SK-N-SH treated with all-trans-retinoic acid at 6 μM for 48 hours (cell line): ENCODE data around the gene PTPRH.
A peak's percentile ranks its signal among the peaks of the same experiment; 100 is the strongest.
"Not testable (repeated sequence)": the region's sequence is repeated elsewhere in the genome, so short reads cannot be mapped to it uniquely, and the experiment has no call there.

Experiments used
- ATAC-seq: fragments of 200-7000 bp; cut with Tn5 transposase; 3 replicates; pipeline ENCODE4 v1.9.1; 2020; ENCODE audit warnings: mild to moderate bottlenecking, moderate library complexity
- BACH2 ChIP-seq: fragments of 250-450 bp; sonication (Bioruptor Pico); IDR thresholded peaks from 2 replicates; pipeline ENCODE4 v1.9.0; 2021; ENCODE audit warnings: mild to moderate bottlenecking, borderline replicate concordance
- CSDC2 ChIP-seq: fragments of 250-450 bp; sonication (Bioruptor Pico); IDR thresholded peaks from 2 replicates; pipeline ENCODE4 v1.5.0; 2020; ENCODE audit warnings: mild to moderate bottlenecking, moderate library complexity
- CSRNP3 ChIP-seq: fragments of 250-450 bp; sonication (Bioruptor Pico); IDR thresholded peaks from 2 replicates; pipeline ENCODE4 v1.5.1; 2021; ENCODE audit warnings: mild to moderate bottlenecking, moderate library complexity
- ESRRG ChIP-seq: fragments of 250-450 bp; sonication (Bioruptor Pico); IDR thresholded peaks from 2 replicates; pipeline ENCODE4 v1.6.1; 2021; ENCODE audit warnings: mild to moderate bottlenecking
- ISL1 ChIP-seq: fragments of 250-450 bp; sonication (Bioruptor Pico); IDR thresholded peaks from 2 replicates; pipeline ENCODE4 v2.1.2; 2022; ENCODE audit warnings: mild to moderate bottlenecking, moderate library complexity
- OSR1 ChIP-seq: fragments of 250-450 bp; sonication (Bioruptor Pico); IDR thresholded peaks from 2 replicates; pipeline ENCODE4 v1.8.0; 2022; ENCODE audit warnings: moderate library complexity, mild to moderate bottlenecking, inconsistent platforms
- PATZ1 ChIP-seq: fragments of 250-450 bp; sonication (Bioruptor Pico); IDR thresholded peaks from 2 replicates; pipeline ENCODE4 v1.8.0; 2020; ENCODE audit warnings: mild to moderate bottlenecking, moderate library complexity, borderline replicate concordance
- POU6F1 ChIP-seq: fragments of 250-450 bp; sonication (Bioruptor Pico); IDR thresholded peaks from 2 replicates; pipeline ENCODE4 v1.8.0; 2021; ENCODE audit warnings: low read depth, mild to moderate bottlenecking, moderate library complexity, borderline replicate concordance
- RARB ChIP-seq: fragments of 250-450 bp; sonication (Bioruptor Pico); IDR thresholded peaks from 2 replicates; pipeline ENCODE4 v1.8.0; 2021; ENCODE audit warnings: mild to moderate bottlenecking, moderate library complexity
- SNAI2 ChIP-seq: fragments of 250-450 bp; sonication (Bioruptor Pico); IDR thresholded peaks from 2 replicates; pipeline ENCODE4 v1.5.0; 2020; ENCODE audit warnings: mild to moderate bottlenecking, moderate library complexity
- TOX ChIP-seq: fragments of 250-450 bp; sonication (Bioruptor Pico); IDR thresholded peaks from 2 replicates; pipeline ENCODE4 v1.8.0; 2021; ENCODE audit warnings: mild to moderate bottlenecking, moderate library complexity, borderline replicate concordance
- ZC3H10 ChIP-seq: fragments of 250-450 bp; sonication (Bioruptor Pico); IDR thresholded peaks from 2 replicates; pipeline ENCODE4 v1.5.1; 2021; ENCODE audit warnings: mild to moderate bottlenecking, moderate library complexity
- ZFP30 ChIP-seq: fragments of 450-650 bp; formaldehyde crosslinking; IDR thresholded peaks from 2 replicates; pipeline ENCODE4 v1.5.0; 2022; ENCODE audit warnings: mild to moderate bottlenecking, moderate library complexity
- ZNF565 ChIP-seq: fragments of 450-650 bp; formaldehyde crosslinking; conservative IDR thresholded peaks from 2 replicates; pipeline ENCODE4 v1.5.0; 2020; ENCODE audit warnings: low read depth, mild to moderate bottlenecking, moderate library complexity
- ZNF70 ChIP-seq: fragments of 450-650 bp; formaldehyde crosslinking; IDR thresholded peaks from 2 replicates; pipeline ENCODE4 v1.5.0; 2020; ENCODE audit warnings: mild to moderate bottlenecking, moderate library complexity
- ZNF8 ChIP-seq: fragments of 450-650 bp; formaldehyde crosslinking; IDR thresholded peaks from 2 replicates; pipeline ENCODE4 v1.5.0; 2020; ENCODE audit warnings: mild to moderate bottlenecking, moderate library complexity
- TF ChIP-seq, protein P1 (sequence below): fragments of 250-450 bp; sonication (Bioruptor Pico); IDR thresholded peaks from 2 replicates; pipeline ENCODE4 v1.5.0; 2020; ENCODE audit warnings: mild to moderate bottlenecking, moderate library complexity

Gene PTPRH

DNA sequence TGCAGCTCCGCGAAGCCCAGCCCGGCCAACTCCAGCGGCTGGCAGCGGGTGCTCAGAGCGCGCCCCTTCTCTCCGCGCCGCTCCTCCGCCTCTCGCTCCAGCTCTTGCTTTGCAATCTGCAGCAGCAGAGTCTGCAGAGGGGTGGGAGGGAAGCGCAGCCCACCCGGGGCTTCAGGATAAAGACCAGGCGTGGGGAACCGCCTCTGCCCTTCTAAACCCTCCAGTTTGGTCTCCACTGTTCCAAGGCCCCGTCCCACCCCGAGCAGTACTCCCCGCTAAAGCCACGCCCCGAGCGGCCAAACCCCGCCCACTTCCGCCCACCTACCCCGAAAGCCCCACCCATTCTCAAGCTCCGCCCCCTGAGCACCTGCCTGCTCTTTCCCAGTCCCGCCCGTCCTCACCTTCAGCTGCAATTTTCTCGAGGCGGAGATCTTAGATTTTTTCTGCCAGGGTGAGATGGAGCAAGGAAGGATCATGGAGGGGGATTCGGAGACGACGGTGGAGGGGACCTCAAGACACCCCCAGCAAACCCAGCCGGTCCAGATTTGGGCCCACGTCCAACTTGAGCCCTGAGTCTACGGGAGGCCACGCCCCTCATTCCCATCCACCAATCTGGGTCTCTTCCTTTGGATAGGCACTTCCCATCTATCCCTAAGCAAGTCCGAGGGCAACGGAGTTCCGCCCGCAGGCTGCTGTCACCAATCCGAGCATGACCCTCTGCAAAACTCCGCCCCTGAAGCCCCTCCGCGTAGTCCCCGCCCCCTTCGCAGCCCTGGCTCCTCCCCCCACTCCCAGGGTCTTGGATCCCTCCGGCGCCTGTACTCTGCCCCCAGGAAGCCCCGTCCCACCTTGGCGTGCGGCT is 52.9 kb downstream of the PTPRH start:
- ATAC-seq: peak; percentile 69
- TF ChIP-seq ZC3H10 (CRISPR knock-in tag): no peak
- no peak for TF ChIP-seq OSR1
- no peak for TF ChIP-seq POU6F1 (CRISPR knock-in tag)
- no peak for TF ChIP-seq ESRRG (CRISPR knock-in tag)
- no peak for TF ChIP-seq CSDC2 (CRISPR knock-in tag)
- TF ChIP-seq TOX (CRISPR knock-in tag): no peak
- TF ChIP-seq ISL1 (CRISPR knock-in tag): no peak
- no peak for TF ChIP-seq ZNF565 (CRISPR knock-in tag)
- no peak for TF ChIP-seq ZNF70 (CRISPR knock-in tag)
- no peak for TF ChIP-seq ZNF8 (CRISPR knock-in tag)
- no peak for TF ChIP-seq CSRNP3 (CRISPR knock-in tag)
- no peak for TF ChIP-seq RARB (CRISPR knock-in tag)
- TF ChIP-seq ZFP30 (CRISPR knock-in tag): no peak
- TF ChIP-seq SNAI2 (CRISPR knock-in tag): no peak
- TF ChIP-seq PATZ1 (CRISPR knock-in tag): no peak
- TF ChIP-seq, all 23 proteins: peak for 0

DNA sequence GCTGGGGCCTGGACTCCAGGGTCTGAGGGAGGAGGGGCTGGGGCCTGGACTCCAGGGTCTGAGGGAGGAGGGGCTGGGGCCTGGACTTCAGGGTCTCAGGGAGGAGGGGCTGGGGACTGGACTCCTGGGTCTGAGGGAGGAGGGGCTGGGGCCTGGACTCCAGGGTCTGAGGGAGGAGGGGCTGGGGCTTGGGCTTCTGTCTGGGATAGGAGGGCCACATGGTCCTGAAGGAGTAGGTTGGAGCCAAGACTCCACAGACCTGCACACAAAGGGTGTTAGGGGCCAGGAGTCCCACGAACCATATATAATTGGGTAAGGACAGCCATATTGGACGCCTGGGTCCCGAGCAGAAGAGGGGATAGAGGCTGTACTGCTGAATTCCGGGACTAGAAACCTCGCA is 53.5 kb downstream of the PTPRH start:
- not testable (repeated sequence) for ATAC-seq

DNA sequence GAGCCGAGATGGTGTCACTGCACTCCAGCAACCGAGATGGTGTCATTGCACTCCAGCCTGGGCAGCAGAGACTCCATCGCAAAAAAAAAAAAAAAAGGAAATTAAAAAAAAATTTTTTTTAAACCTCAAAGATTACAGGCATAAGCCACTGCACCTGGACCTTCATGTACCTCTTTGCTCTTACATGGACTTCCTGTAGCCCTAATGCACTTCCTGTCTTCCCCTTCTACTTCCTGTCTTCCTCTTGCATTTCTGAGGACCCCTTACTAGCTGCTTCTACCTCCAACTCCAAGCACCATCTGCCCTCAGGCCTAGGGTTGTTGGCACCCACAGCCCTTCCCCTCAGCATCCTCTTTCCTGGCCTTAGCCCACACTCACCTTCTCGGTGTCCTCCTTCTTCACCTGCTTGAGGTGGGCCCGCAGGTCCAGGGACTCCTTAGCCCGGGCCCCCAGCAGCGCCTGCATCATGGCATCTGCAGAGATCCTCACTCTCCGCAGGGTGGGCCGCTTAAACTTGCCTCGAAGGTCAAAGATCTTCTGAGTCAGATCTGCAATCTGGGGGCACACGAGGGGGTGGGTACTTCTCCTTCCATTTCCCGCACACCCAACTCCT is 55.5 kb downstream of the PTPRH start:
- ATAC-seq: no peak
- TF ChIP-seq, protein P1, sequence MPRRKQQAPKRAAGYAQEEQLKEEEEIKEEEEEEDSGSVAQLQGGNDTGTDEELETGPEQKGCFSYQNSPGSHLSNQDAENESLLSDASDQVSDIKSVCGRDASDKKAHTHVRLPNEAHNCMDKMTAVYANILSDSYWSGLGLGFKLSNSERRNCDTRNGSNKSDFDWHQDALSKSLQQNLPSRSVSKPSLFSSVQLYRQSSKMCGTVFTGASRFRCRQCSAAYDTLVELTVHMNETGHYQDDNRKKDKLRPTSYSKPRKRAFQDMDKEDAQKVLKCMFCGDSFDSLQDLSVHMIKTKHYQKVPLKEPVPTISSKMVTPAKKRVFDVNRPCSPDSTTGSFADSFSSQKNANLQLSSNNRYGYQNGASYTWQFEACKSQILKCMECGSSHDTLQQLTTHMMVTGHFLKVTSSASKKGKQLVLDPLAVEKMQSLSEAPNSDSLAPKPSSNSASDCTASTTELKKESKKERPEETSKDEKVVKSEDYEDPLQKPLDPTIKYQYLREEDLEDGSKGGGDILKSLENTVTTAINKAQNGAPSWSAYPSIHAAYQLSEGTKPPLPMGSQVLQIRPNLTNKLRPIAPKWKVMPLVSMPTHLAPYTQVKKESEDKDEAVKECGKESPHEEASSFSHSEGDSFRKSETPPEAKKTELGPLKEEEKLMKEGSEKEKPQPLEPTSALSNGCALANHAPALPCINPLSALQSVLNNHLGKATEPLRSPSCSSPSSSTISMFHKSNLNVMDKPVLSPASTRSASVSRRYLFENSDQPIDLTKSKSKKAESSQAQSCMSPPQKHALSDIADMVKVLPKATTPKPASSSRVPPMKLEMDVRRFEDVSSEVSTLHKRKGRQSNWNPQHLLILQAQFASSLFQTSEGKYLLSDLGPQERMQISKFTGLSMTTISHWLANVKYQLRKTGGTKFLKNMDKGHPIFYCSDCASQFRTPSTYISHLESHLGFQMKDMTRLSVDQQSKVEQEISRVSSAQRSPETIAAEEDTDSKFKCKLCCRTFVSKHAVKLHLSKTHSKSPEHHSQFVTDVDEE: no peak

DNA sequence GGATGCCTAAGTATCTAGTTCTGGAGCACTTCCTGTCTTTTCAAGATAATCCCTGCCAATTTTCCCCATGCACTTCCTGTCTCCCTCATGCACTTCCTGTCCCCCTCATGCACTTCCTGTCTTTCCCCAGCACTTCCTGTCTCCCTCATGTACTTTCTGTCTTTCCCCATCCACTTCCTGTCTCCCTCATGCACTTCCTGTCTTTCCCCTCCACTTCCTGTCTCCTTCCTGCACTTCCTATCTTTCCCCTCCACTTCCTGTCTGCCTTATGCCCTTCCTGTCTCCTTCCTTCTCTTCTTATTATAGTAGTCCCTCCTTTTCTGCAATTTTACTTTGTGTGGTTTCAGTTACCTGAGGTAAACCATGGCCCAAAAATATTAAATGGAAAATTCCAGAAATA is 57.3 kb downstream of the PTPRH start:
- TF ChIP-seq BACH2 (CRISPR knock-in tag): no peak
- no peak for TF ChIP-seq OSR1
- TF ChIP-seq POU6F1 (CRISPR knock-in tag): no peak
- no peak for TF ChIP-seq RARB (CRISPR knock-in tag)
- TF ChIP-seq ISL1 (CRISPR knock-in tag): no peak
- TF ChIP-seq ESRRG (CRISPR knock-in tag): no peak
- no peak for TF ChIP-seq ZNF70 (CRISPR knock-in tag)
- TF ChIP-seq, all 23 proteins: peak for 0
- no peak for ATAC-seq
